Lower lobe of right lung (tissue), 2 donors: Measurements from ENCODE around the gene ADPGK. TPM values are rescaled to one million over a fixed set of nuclear protein-coding genes. Genes with fewer than 3 reads are reported as not detected.
A peak's percentile ranks its signal among the peaks of the same experiment; 100 is the strongest.

Experiments
- ATAC-seq, 2 donors: fragments of 200-7000 bp; cut with Tn5 transposase; one replicate each; pipeline ENCODE4 v1.9.1; 2020 to 2022; ENCODE audit warnings: mild to moderate bottlenecking in 2 of 2, moderate library complexity in 2 of 2
- DNase-seq: peaks from one replicate; pipeline ENCODE4 v3.0.0-alpha.2; 2020
- H3K27ac ChIP-seq: fragments of 200-600 bp; one replicate; pipeline ENCODE4 v1.8.0; 2022
- H3K27me3 ChIP-seq: fragments of 200-600 bp; one replicate; pipeline ENCODE4 v1.8.0; 2022; ENCODE audit warnings: low read depth
- H3K36me3 ChIP-seq: fragments of 200-600 bp; one replicate; pipeline ENCODE4 v1.8.0; 2022; ENCODE audit warnings: mild to moderate bottlenecking
- H3K4me1 ChIP-seq: fragments of 200-600 bp; one replicate; pipeline ENCODE4 v1.8.0; 2022
- H3K4me3 ChIP-seq: fragments of 200-600 bp; one replicate; pipeline ENCODE4 v1.8.0; 2022; ENCODE audit warnings: mild to moderate bottlenecking
- H3K9me3 ChIP-seq: fragments of 200-600 bp; one replicate; pipeline ENCODE4 v1.8.0; 2022
- intact Hi-C: fragments of 100-400 bp; cut with DNase I; formaldehyde crosslinking; loops from one replicate; pipeline ENCODE4 v1.11.0; 2022
- total RNA-seq: library from RNA; stranded (reverse); fragmentation: NEBNext Ultra II Directional; extraction: Animal tissue kit (Norgen Biotek cat#: 25700); gene quantifications from one replicate; pipeline ENCODE4 v1.2.1, GENCODE V29; 2021
- TF ChIP-seq, protein P1 (sequence below): fragments of 200-600 bp; IDR thresholded peaks from one replicate; pipeline ENCODE4 v1.8.0; 2022; ENCODE audit warnings: antibody characterized with exemption, mild to moderate bottlenecking
- donor health status: DM: no; HTN: yes; CAD: no; lungs with severe emphysema.

The ADPGK gene
- total RNA-seq, 1 donor from 2014 or later: 87.1 TPM

DNA sequence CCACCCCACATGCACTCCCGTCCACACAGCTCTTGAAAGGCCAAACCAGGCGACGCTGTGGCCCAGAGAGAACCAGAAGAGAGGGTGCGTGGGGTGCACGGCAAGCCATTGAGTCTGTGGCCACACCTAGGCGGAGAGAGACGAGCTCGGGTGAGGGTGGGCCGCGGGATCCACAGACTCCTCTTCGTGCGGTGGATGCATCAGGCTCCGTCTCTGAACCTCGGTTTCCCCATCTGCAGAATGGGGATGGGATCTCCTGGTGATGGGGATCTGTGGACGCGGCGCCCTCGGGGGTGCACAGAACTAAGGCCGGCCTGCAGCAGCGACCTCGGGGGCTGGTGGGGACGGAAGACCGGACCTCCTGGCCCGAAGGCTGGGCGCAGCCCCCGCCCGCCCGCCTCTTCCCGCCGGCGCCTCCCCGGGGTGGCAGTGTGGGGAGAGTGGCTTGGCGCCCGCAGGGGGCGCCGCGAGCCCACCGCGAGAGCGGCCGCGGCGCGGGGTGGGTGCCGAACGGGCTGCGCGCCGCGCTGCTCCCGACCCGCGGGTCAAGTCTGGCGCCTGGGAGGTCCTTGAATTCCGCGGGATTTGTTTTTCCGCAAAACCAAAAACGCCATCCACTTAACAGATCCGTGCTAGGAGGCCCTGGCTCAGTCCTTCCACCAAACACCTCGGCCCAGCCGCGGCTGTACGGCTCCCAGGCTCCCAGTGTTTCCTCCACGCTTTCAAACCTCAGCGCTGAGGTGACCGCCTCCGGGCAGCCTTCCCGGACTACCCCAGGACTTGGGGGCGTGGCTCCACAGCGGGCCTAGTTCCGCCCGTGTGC lies 13.2 kb upstream of the ADPGK start:
- no peaks in the 10 kb centered on the region for H3K9me3 ChIP-seq
- no peaks in the 10 kb centered on the region for H3K36me3 ChIP-seq
- intact Hi-C loops: no loop called here
- peak overlapping the region; percentile 59 for H3K4me3 ChIP-seq
- peaks cover 23% of the 10 kb centered on the region for H3K4me1 ChIP-seq
- TF ChIP-seq, protein P1, sequence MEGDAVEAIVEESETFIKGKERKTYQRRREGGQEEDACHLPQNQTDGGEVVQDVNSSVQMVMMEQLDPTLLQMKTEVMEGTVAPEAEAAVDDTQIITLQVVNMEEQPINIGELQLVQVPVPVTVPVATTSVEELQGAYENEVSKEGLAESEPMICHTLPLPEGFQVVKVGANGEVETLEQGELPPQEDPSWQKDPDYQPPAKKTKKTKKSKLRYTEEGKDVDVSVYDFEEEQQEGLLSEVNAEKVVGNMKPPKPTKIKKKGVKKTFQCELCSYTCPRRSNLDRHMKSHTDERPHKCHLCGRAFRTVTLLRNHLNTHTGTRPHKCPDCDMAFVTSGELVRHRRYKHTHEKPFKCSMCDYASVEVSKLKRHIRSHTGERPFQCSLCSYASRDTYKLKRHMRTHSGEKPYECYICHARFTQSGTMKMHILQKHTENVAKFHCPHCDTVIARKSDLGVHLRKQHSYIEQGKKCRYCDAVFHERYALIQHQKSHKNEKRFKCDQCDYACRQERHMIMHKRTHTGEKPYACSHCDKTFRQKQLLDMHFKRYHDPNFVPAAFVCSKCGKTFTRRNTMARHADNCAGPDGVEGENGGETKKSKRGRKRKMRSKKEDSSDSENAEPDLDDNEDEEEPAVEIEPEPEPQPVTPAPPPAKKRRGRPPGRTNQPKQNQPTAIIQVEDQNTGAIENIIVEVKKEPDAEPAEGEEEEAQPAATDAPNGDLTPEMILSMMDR: peak; percentile 55
- peaks cover 8% of the 10 kb centered on the region for H3K27me3 ChIP-seq
- peak; percentile 78 for DNase-seq
- peak; percentile 88 to 89 for ATAC-seq
- no peak overlapping the region for H3K27ac ChIP-seq

DNA sequence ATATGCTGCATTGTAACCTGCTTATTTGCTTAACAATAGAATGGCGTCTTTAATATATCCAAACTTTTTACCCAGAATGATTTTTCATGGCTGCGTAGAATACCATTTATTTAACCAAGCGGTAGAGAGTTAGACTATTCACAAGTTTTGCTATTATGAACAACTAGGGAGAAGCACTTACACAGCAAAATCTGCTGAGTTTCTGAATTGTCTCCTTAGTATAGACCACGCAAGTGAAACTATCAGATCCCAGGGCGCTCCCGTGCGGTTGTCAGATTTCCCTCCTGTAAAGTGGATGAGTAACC lies 12.6 kb upstream of the ADPGK start:
- ATAC-seq (no peak), DNase-seq (no peak)
- H3K4me3 ChIP-seq: peak overlapping the region; percentile 59
- H3K9me3 ChIP-seq: no peaks in the 10 kb centered on the region
- H3K27me3 ChIP-seq: peaks cover 8% of the 10 kb centered on the region
- no peaks in the 10 kb centered on the region for H3K36me3 ChIP-seq
- H3K4me1 ChIP-seq: peaks cover 22% of the 10 kb centered on the region
- no peak overlapping the region for H3K27ac ChIP-seq
- intact Hi-C loops: no loop called here
- TF ChIP-seq, protein P1: no peak

DNA sequence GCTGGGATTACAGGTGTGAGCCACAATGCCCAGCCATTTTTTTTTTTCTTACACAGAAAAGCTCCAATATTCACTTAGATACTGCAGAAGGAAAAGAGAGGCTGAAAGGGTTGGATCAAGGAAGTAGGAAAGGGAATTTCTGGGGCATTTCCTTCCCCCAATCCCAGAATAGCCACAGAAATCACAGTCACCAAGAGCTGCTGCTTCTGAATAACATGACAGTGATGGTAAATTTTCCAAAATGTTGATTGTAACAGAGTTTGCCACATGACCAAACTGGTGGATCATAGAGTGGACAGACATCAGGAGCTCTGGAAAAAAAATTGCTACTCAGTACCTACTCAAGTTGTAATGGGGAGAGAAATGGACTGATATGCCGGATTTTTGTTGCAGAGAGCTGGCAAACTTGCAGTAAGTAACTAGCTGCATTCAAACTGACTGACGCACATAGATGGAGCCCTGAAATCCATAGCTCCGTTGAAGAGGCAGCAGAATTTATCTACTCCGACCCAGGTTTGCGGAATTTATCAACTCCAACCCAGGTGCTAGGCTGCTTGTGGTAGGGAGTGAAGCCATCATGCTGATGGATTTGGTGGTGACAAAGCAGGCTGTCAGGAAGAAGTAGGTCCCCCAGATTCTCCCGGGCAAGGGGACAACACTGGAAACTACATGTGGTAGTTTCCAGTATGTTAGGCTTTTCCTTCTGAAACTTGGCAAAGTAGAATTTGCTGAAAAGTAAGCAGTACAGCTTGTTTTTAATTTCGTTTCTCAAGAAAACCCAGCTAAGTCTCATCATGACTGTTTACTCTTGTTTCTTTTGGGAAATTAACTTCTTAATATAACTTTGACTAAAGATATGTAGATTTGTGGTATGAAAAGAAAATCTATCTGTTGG lies 10.5 kb upstream of the ADPGK start:
- no peak overlapping the region for H3K4me3 ChIP-seq
- intact Hi-C loops: no loop called here
- no peaks in the 10 kb centered on the region for H3K36me3 ChIP-seq
- H3K9me3 ChIP-seq: no peaks in the 10 kb centered on the region
- peaks cover 8% of the 10 kb centered on the region for H3K27me3 ChIP-seq
- DNase-seq (no peak), ATAC-seq (no peak)
- TF ChIP-seq, protein P1: no peak
- H3K27ac ChIP-seq: no peak overlapping the region
- H3K4me1 ChIP-seq: peaks cover 15% of the 10 kb centered on the region

DNA sequence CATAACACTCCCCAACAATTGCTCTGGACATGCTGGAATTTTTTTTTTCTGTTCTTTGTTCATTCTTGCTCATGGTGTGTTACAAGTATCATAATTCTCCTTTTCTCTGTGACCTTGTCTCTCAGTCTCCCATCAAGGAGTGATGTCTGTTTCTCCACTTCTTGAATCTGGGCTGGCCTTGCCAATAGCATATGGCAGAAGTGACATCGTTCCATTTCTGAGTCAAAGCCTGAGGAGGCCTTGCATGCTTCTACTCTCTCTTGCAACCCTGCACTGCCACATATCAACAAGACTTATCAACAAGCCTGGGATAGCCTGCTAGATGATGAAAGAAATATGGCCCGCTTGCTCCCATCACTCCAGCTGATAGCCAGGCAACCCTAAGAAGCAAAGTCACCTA lies 8.9 kb upstream of the ADPGK start:
- H3K27ac ChIP-seq: no peak overlapping the region
- TF ChIP-seq, protein P1: no peak
- H3K4me1 ChIP-seq: peaks cover 10% of the 10 kb centered on the region
- no peaks in the 10 kb centered on the region for H3K36me3 ChIP-seq
- H3K27me3 ChIP-seq: peaks cover 8% of the 10 kb centered on the region
- H3K9me3 ChIP-seq: no peaks in the 10 kb centered on the region
- intact Hi-C loops: no loop called here
- no peak for DNase-seq
- ATAC-seq: no peak
- H3K4me3 ChIP-seq: no peak overlapping the region

DNA sequence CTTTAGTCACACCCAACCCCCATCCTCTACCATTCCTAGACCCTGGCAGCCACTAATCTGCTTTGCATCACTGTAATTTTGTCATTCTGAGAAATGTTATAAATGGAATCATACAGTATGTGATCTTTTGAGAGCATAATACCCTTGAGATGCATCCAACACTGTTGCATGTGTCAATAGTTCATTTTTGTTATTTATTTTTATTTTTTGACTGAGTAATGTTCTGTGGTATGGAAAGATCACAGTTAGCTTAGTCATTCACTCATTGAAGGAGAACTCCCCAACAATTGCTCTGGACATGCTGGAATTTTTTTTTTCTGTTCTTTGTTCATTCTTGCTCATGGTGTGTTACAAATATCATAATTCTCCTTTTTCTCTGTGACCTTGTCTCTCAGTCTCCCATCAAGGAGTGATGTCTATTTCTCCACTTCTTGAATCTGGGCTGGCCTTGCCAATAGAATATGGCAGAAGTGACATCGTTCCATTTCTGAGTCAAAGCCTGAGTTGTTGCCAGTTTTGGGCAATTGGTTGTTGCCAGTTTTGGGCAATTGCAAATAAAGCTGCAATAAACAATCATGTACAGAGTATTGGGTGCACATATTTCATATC lies 6.8 kb upstream of the ADPGK start:
- Histone ChIP-seq H3K4me1 (no peaks in the 10 kb centered on the region), H3K27me3 (peaks cover 5% of the 10 kb centered on the region), H3K36me3 (no peaks in the 10 kb centered on the region), H3K27ac (no peak overlapping the region), H3K9me3 (no peaks in the 10 kb centered on the region), H3K4me3 (no peak overlapping the region)
- ATAC-seq: no peak
- TF ChIP-seq, protein P1: no peak
- intact Hi-C loops: no loop called here
- no peak for DNase-seq
